ENCODE measurements around the gene STUM. TPM values are rescaled to one million over a fixed set of nuclear protein-coding genes. Genes with fewer than 3 reads are reported as not detected.

STUM gene
- total RNA-seq, 1 donor from 2014 or later: 3.0 TPM

GRCh38 chr1:226605318-226605950, 56.9 kb downstream of the STUM start:
- intact Hi-C loops (cut with DNase I): loop anchor here (10.0 kb wide), 1 partner anchor 191 kb away; no protein-coding TSS in a partner anchor
- Histone ChIP-seq H3K27ac (no peak overlapping the region), H3K27me3 (no peaks in the 10 kb centered on the region), H3K36me3 (no peaks in the 10 kb centered on the region), H3K4me1 (peaks cover 4 to 15% of the 10 kb centered on the region in 2 donors), H3K9me3 (no peaks in the 10 kb centered on the region), H3K4me3 (no peak overlapping the region)
- TF ChIP-seq CTCF (IDR thresholded peaks at IDR 0.05): no peak
- no peak for DNase-seq (ENCODE audit: low spot score in 2 of 2)

GRCh38 chr1:226606311-226607267, 58.0 kb downstream of the STUM start:
- TF ChIP-seq CTCF (IDR thresholded peaks at IDR 0.05): no peak
- Histone ChIP-seq H3K27ac (no peak overlapping the region), H3K36me3 (no peaks in the 10 kb centered on the region), H3K4me3 (no peak overlapping the region), H3K4me1 (peaks cover 4 to 15% of the 10 kb centered on the region in 2 donors), H3K27me3 (no peaks in the 10 kb centered on the region), H3K9me3 (no peaks in the 10 kb centered on the region)
- DNase-seq (ENCODE audit: low spot score in 2 of 2): no peak
- intact Hi-C loops (cut with DNase I): loop anchor here (10.0 kb wide), 1 partner anchor 192 kb away; no protein-coding TSS in a partner anchor

GRCh38 chr1:226607268-226607660, 58.7 kb downstream of the STUM start:
- Histone ChIP-seq H3K4me1 (peaks cover 3 to 13% of the 10 kb centered on the region in 2 donors), H3K4me3 (no peak overlapping the region), H3K36me3 (no peaks in the 10 kb centered on the region), H3K9me3 (no peaks in the 10 kb centered on the region), H3K27me3 (no peaks in the 10 kb centered on the region), H3K27ac (no peak overlapping the region)
- DNase-seq (ENCODE audit: low spot score in 2 of 2): no peak
- intact Hi-C loops (cut with DNase I): loop anchor here (10.0 kb wide), 1 partner anchor 192 kb away; no protein-coding TSS in a partner anchor
- TF ChIP-seq CTCF (IDR thresholded peaks at IDR 0.05): no peak

- Histone ChIP-seq H3K36me3 (no peaks in the 10 kb centered on the region), H3K4me1 (peaks cover 0 to 7% of the 10 kb centered on the region in 2 donors), H3K4me3 (no peak overlapping the region), H3K27me3 (no peaks in the 10 kb centered on the region), H3K27ac (no peak overlapping the region), H3K9me3 (no peaks in the 10 kb centered on the region)
- intact Hi-C loops (cut with DNase I): loop anchor here (2.0 to 10.0 kb wide), 2 partner anchors 61 to 193 kb away; no protein-coding TSS in a partner anchor
- DNase-seq (ENCODE audit: low spot score in 2 of 2): no peak
- no peak for TF ChIP-seq CTCF (IDR thresholded peaks at IDR 0.05)
These were observed 59.3 kb downstream of the STUM start for GRCh38 chr1:226607821-226608220.

- H3K27me3 ChIP-seq: no peaks in the 10 kb centered on the region
- intact Hi-C loops (cut with DNase I): loop anchor here (2.0 to 10.0 kb wide), 2 partner anchors 62 to 194 kb away; no protein-coding TSS in a partner anchor
- H3K4me3 ChIP-seq: no peak overlapping the region
- no peaks in the 10 kb centered on the region for H3K4me1 ChIP-seq
- DNase-seq (ENCODE audit: low spot score in 2 of 2): peak in 1 of 2 donors; percentile 74
- peak; percentile 48 to 79 (median 72) for TF ChIP-seq CTCF (IDR thresholded peaks at IDR 0.05)
- no peak overlapping the region for H3K27ac ChIP-seq
- H3K9me3 ChIP-seq: no peaks in the 10 kb centered on the region
- H3K36me3 ChIP-seq: no peaks in the 10 kb centered on the region
These were observed 60.3 kb downstream of the STUM start for GRCh38 chr1:226608699-226609505.
